K562 (cell line): ENCODE measurements around the gene ANO9. TPM values are rescaled to one million over a fixed set of nuclear protein-coding genes. Genes with fewer than 3 reads are reported as not detected.
A peak's percentile ranks its signal among the peaks of the same experiment; 100 is the strongest.

Source experiments
- CREB3L1 ChIP-seq: fragments of 450-650 bp; IDR thresholded peaks from 2 replicates; pipeline ENCODE4 v1.6.1; 2014; ENCODE audit warnings: low read depth, mild to moderate bottlenecking, moderate library complexity, borderline replicate concordance
- CREB5 ChIP-seq: fragments of 250-450 bp; sonication (Bioruptor Pico); IDR thresholded peaks from 2 replicates; pipeline ENCODE4 v1.5.0; 2020; ENCODE audit warnings: mild to moderate bottlenecking
- MAFF ChIP-seq: IDR thresholded peaks from 2 replicates; pipeline ENCODE4 v1.6.1; 2012; ENCODE audit warnings: low read length, improper control_type of control experiment
- MGA ChIP-seq: fragments of 450-650 bp; IDR thresholded peaks from 2 replicates; pipeline ENCODE4 v1.6.1; 2016; ENCODE audit warnings: mild to moderate bottlenecking, moderate library complexity
- POLR2G ChIP-seq: fragments of 200-400 bp; formaldehyde crosslinking; IDR thresholded peaks from 2 replicates; pipeline ENCODE4 v1.6.1; 2017; ENCODE audit warnings: low read depth, mild to moderate bottlenecking, antibody characterized with exemption, low read length, moderate library complexity
- RBM34 ChIP-seq: fragments of 200-400 bp; formaldehyde crosslinking; IDR thresholded peaks from 2 replicates; pipeline ENCODE4 v1.6.1; 2018; ENCODE audit warnings: low read length, borderline replicate concordance; ENCODE audit not compliant: insufficient read depth
- polyA plus RNA-seq, 8 experiments: library from polyadenylated mRNA; depleted of rRNA in 4 of 8; stranded (reverse) in 5 of 8; unstranded in 3 of 8; fragments of >200 nt; fragmentation: Nextera tagmentation in 2 of 8; fragmentation: Illumina TruSeq in 1 of 8; extraction: Ambion mirVana in 2 of 8; extraction: Trizol in 1 of 8; gene quantifications; 2 replicates each; pipeline versions ENCODE4 v1.2.1 to v1.2.3, GENCODE V29; 2011 to 2014; ENCODE audit warnings: inconsistent platforms in 1 of 8, missing spikeins in 1 of 8
- total RNA-seq, 7 experiments: library from RNA; depleted of rRNA in 6 of 7; stranded (reverse); fragments of >200 nt in 6 of 7; fragmentation: Illumina TruSeq in 2 of 7; extraction: Trizol in 2 of 7; gene quantifications; 2 replicates each; pipeline versions ENCODE4 v1.2.1 to v1.2.3, GENCODE V29; 2011 to 2021; ENCODE audit warnings: low replicate concordance in 1 of 7

ANO9 gene
- total and polyA plus RNA-seq, 9 of the 15 experiments (the other 6 are each of a cell fraction or from before 2014, with no cell fraction given), result 0.20 to 14.5 (median 4.5) TPM

- no peak for TF ChIP-seq CREB3L1
- TF ChIP-seq CREB5 (CRISPR knock-in tag), result no peak
- TF ChIP-seq POLR2G, result 0 out of 2 replicates have a peak, but pooled peaks have one; percentile 5
- no peak for TF ChIP-seq RBM34
- TF ChIP-seq MGA, result no peak
- no peak for TF ChIP-seq MAFF
Observed at GRCh38 chr11:405954-406795, 35.6 kb downstream of the ANO9 start (continued).
